K562 (cell line): ENCODE results near the gene TMIGD1. TPM values are rescaled to one million over a fixed set of nuclear protein-coding genes. Genes with fewer than 3 reads are reported as not detected.

Source experiments
- ASH1L ChIP-seq: fragments of 450-650 bp; IDR thresholded peaks from 2 replicates; pipeline ENCODE4 v1.6.1; 2018; ENCODE audit warnings: borderline replicate concordance, mild to moderate bottlenecking, low read depth; ENCODE audit not compliant: partially characterized antibody
- C11orf30 ChIP-seq: fragments of 450-650 bp; IDR thresholded peaks from 2 replicates; pipeline ENCODE4 v1.6.1; 2016; ENCODE audit warnings: low read depth, mild to moderate bottlenecking
- CREB1 ChIP-seq, 2 experiments: sonication (generic) in 1 of 2; formaldehyde crosslinking in 1 of 2; IDR thresholded peaks; 2 replicates each; pipeline versions ENCODE4 v1.6.1 to v1.8.0; 2012 to 2022; ENCODE audit warnings: inconsistent platforms in 1 of 2, mild to moderate bottlenecking in 1 of 2, missing genetic modification reagents in 1 of 2, moderate library complexity in 1 of 2
- CXXC5 ChIP-seq: fragments of 250-450 bp; sonication (Bioruptor Pico); IDR thresholded peaks from 2 replicates; pipeline ENCODE4 v1.8.0; 2022; ENCODE audit warnings: inconsistent platforms, mild to moderate bottlenecking, moderate library complexity
- EP300 ChIP-seq: IDR thresholded peaks from 2 replicates; pipeline ENCODE4 v1.6.1; 2012; ENCODE audit warnings: low read length, improper control_type of control experiment
- GATAD2B ChIP-seq: fragments of 450-650 bp; IDR thresholded peaks from 2 replicates; pipeline ENCODE4 v1.6.1; 2017; ENCODE audit warnings: mild to moderate bottlenecking, borderline replicate concordance
- HCFC1 ChIP-seq: IDR thresholded peaks from 2 replicates; pipeline ENCODE4 v1.6.1; 2012; ENCODE audit warnings: low read depth, low read length, improper control_type of control experiment
- KLF1 ChIP-seq: fragments of 450-650 bp; IDR thresholded peaks from 2 replicates; pipeline ENCODE4 v1.6.1; 2016; ENCODE audit warnings: missing genetic modification characterization, missing compliant biosample characterization
- KLF16 ChIP-seq: IDR thresholded peaks from 2 replicates; pipeline ENCODE4 v1.6.1; 2016; ENCODE audit warnings: antibody characterized with exemption
- MNT ChIP-seq, 2 experiments: fragments of 450-650 bp; conservative IDR thresholded peaks; 2 replicates each; pipeline ENCODE4 v1.6.1; 2017; ENCODE audit warnings: mild to moderate bottlenecking in 2 of 2, moderate library complexity in 2 of 2
- NBN ChIP-seq: fragments of 450-650 bp; IDR thresholded peaks from 2 replicates; pipeline ENCODE4 v1.6.1; 2016; ENCODE audit warnings: low read depth, mild to moderate bottlenecking
- NFIC ChIP-seq: fragments of 450-650 bp; IDR thresholded peaks from 2 replicates; pipeline ENCODE4 v1.6.1; 2017; ENCODE audit warnings: mild to moderate bottlenecking, inconsistent platforms
- NFIX ChIP-seq: fragments of 250-450 bp; sonication (Bioruptor Pico); IDR thresholded peaks from 2 replicates; pipeline ENCODE4 v1.4.0; 2020; ENCODE audit warnings: low read depth, mild to moderate bottlenecking, moderate library complexity
- PHF20 ChIP-seq: fragments of 450-650 bp; IDR thresholded peaks from 2 replicates; pipeline ENCODE4 v1.6.1; 2018; ENCODE audit not compliant: partially characterized antibody
- POLR2A ChIP-seq: fragments of 450-650 bp; conservative IDR thresholded peaks from 2 replicates; pipeline ENCODE4 v1.6.1; 2016
- RBBP5 ChIP-seq: fragments of 200-600 bp; sonication (generic); IDR thresholded peaks from 2 replicates; pipeline ENCODE4 v1.6.1; 2012; ENCODE audit warnings: borderline replicate concordance, mild to moderate bottlenecking, low read length, control low read depth, inconsistent platforms; ENCODE audit not compliant: insufficient read depth, poor library complexity, severe bottlenecking
- TEAD4 ChIP-seq, 2 experiments: sonication (generic) in 1 of 2; formaldehyde crosslinking in 1 of 2; IDR thresholded peaks; 2 replicates each; pipeline versions ENCODE4 v1.6.1 to v1.8.0; 2012 to 2022; ENCODE audit warnings: borderline replicate concordance in 1 of 2, inconsistent platforms in 1 of 2, low read length in 1 of 2, mild to moderate bottlenecking in 1 of 2, missing genetic modification reagents in 1 of 2
- YY1 ChIP-seq, 3 experiments: IDR thresholded peaks; 2 replicates each; pipeline ENCODE4 v1.6.1; 2011; ENCODE audit warnings: low read length in 2 of 3, mild to moderate bottlenecking in 2 of 3, moderate library complexity in 2 of 3, borderline replicate concordance in 1 of 3, control low read depth in 1 of 3, low read depth in 1 of 3; ENCODE audit not compliant: insufficient read depth in 3 of 3, insufficient replicate concordance in 2 of 3, control insufficient read depth in 1 of 3, insufficient read length in 1 of 3; ENCODE audit errors: extremely low read depth in 1 of 3
- ZFP36 ChIP-seq: fragments of 150-350 bp; IDR thresholded peaks from 2 replicates; pipeline ENCODE4 v1.6.1; 2018; ENCODE audit warnings: low read length, low read depth; ENCODE audit not compliant: partially characterized antibody
- ZHX1 ChIP-seq: fragments of 150-350 bp; conservative IDR thresholded peaks from 2 replicates; pipeline ENCODE4 v1.6.1; 2014; ENCODE audit warnings: low read length
- ZNF217 ChIP-seq: sonication (generic); formaldehyde crosslinking; IDR thresholded peaks from 2 replicates; pipeline ENCODE4 v1.8.0; 2022; ENCODE audit warnings: mild to moderate bottlenecking, missing genetic modification reagents
- ZNF384 ChIP-seq: IDR thresholded peaks from 2 replicates; pipeline ENCODE4 v1.6.1; 2012; ENCODE audit warnings: low read depth, low read length, improper control_type of control experiment
- polyA plus RNA-seq, 8 experiments: library from polyadenylated mRNA; depleted of rRNA in 4 of 8; stranded (reverse) in 5 of 8; unstranded in 3 of 8; fragments of >200 nt; fragmentation: Nextera tagmentation in 2 of 8; fragmentation: Illumina TruSeq in 1 of 8; extraction: Ambion mirVana in 2 of 8; extraction: Trizol in 1 of 8; gene quantifications; 2 replicates each; pipeline versions ENCODE4 v1.2.1 to v1.2.3, GENCODE V29; 2011 to 2014; ENCODE audit warnings: inconsistent platforms in 1 of 8, missing spikeins in 1 of 8
- total RNA-seq, 7 experiments: library from RNA; depleted of rRNA in 6 of 7; stranded (reverse); fragments of >200 nt in 6 of 7; fragmentation: Illumina TruSeq in 2 of 7; extraction: Trizol in 2 of 7; gene quantifications; 2 replicates each; pipeline versions ENCODE4 v1.2.1 to v1.2.3, GENCODE V29; 2011 to 2021; ENCODE audit warnings: low replicate concordance in 1 of 7

Gene TMIGD1
- total and polyA plus RNA-seq, 9 of the 15 experiments (the other 6 are each of a cell fraction or from before 2014, with no cell fraction given): not detected

- TF ChIP-seq NFIX (CRISPR knock-in tag) (no peak), ZNF217 (CRISPR knock-in tag) (no peak), HCFC1 (no peak), MNT (conservative IDR thresholded peaks at IDR 0.05) (peak in 1 of 2 experiments; percentile 52; a peak in 3 of 4 replicates), KLF16 (peak; percentile 56; the same call in 1 of the 2 replicates), CXXC5 (CRISPR knock-in tag) (peak; percentile 89), RBBP5 (peak; percentile 82), C11orf30 (peak; percentile 95), ZFP36 (no peak), NBN (no peak), EP300 (peak; percentile 45; the same call in 1 of the 2 replicates), TEAD4 (IDR thresholded peaks at IDR 0.05; ENCODE audit: low read length) (no peak; the same call in 1 of the 2 replicates), TEAD4 (CRISPR knock-in tag; IDR thresholded peaks at IDR 0.05; ENCODE audit: borderline replicate concordance) (no peak), CREB1 (IDR thresholded peaks at IDR 0.05) (peak; percentile 77), CREB1 (CRISPR knock-in tag; IDR thresholded peaks at IDR 0.05) (no peak), NFIC (peak; percentile 59), ZNF384 (no peak), ASH1L (no peak), YY1 (IDR thresholded peaks at IDR 0.05; ENCODE audit: borderline replicate concordance in 1 of 3, control insufficient read depth in 1 of 3, extremely low read depth in 1 of 3, insufficient read depth in 3 of 3, insufficient read length in 1 of 3, insufficient replicate concordance in 2 of 3, low read depth in 1 of 3, low read length in 2 of 3) (peak in 2 of 3 experiments; percentile 21 to 50), GATAD2B (peak; percentile 91), POLR2A (peak; percentile 66), KLF1 (tag) (0 out of 2 replicates have a peak, but pooled peaks have one; percentile 33), ZHX1 (no peak), PHF20 (peak; percentile 27)
These were observed 42.1 kb downstream of the TMIGD1 start, which contains the start of gene BLMH (continued) for GRCh38 chr17:30291543-30292285.
